ENCODE results near the gene AURKAIP1.

- TF ChIP-seq CTCF (optimal IDR thresholded peaks at IDR 0.05 in 1 of 3, IDR thresholded peaks at IDR 0.05 in 1 of 3, conservative IDR thresholded peaks at IDR 0.05 in 1 of 3; ENCODE audit: extremely low read depth in 1 of 3, insufficient read depth in 2 of 3, low read length in 3 of 3) (no peak), EZH2 (IDR thresholded peaks at IDR 0.05; ENCODE audit: low read length) (no peak)
Measured at GRCh38 chr1:1359664-1360468, 15.1 kb downstream of the AURKAIP1 start.

Measured in keratinocyte (primary cell).